GM23248 (cell line): ENCODE results near the gene YDJC. TPM values are rescaled to one million over a fixed set of nuclear protein-coding genes. Genes with fewer than 3 reads are reported as not detected.
A peak's percentile ranks its signal among the peaks of the same experiment; 100 is the strongest.

Source experiments
- DNase-seq: peaks from one replicate; pipeline ENCODE4 v3.0.0-alpha.2; 2015
- H2AFZ ChIP-seq: fragments of 200-600 bp; sonication (generic); 2 replicates; pipeline ENCODE4 v1.6.1; 2016; ENCODE audit warnings: antibody characterized with exemption
- H3F3A ChIP-seq: fragments of 200-600 bp; sonication (generic); 2 replicates; pipeline ENCODE4 v1.6.1; 2016; ENCODE audit warnings: mild to moderate bottlenecking, antibody characterized with exemption, mixed run types; ENCODE audit not compliant: insufficient read depth
- H3K27ac ChIP-seq: fragments of 200-600 bp; sonication (generic); 2 replicates; pipeline ENCODE4 v1.5.1; 2016; ENCODE audit warnings: mild to moderate bottlenecking
- H3K27me3 ChIP-seq: fragments of 200-600 bp; sonication (generic); replicated peaks from 2 replicates; pipeline ENCODE4 v1.6.1; 2016; ENCODE audit warnings: mild to moderate bottlenecking; ENCODE audit not compliant: insufficient read depth
- H3K36me3 ChIP-seq: fragments of 200-600 bp; sonication (generic); 2 replicates; pipeline ENCODE4 v1.6.1; 2016; ENCODE audit warnings: low read depth, mild to moderate bottlenecking
- H3K4me1 ChIP-seq: fragments of 200-600 bp; sonication (generic); 2 replicates; pipeline ENCODE4 v1.6.1; 2016; ENCODE audit warnings: mild to moderate bottlenecking; ENCODE audit not compliant: insufficient read depth
- H3K4me2 ChIP-seq: fragments of 200-600 bp; sonication (generic); one replicate; pipeline ENCODE4 v1.6.1; 2016; ENCODE audit warnings: mild to moderate bottlenecking; ENCODE audit not compliant: unreplicated experiment
- H3K4me3 ChIP-seq: fragments of 200-600 bp; sonication (generic); 2 replicates; pipeline ENCODE4 v1.5.1; 2016; ENCODE audit warnings: mild to moderate bottlenecking
- H3K79me2 ChIP-seq: fragments of 200-600 bp; sonication (generic); 2 replicates; pipeline ENCODE4 v1.6.1; 2016; ENCODE audit warnings: mild to moderate bottlenecking; ENCODE audit not compliant: insufficient read depth
- H3K9ac ChIP-seq: fragments of 200-600 bp; sonication (generic); 2 replicates; pipeline ENCODE4 v1.6.1; 2016; ENCODE audit warnings: mild to moderate bottlenecking
- H3K9me2 ChIP-seq: fragments of 200-600 bp; sonication (generic); 2 replicates; pipeline ENCODE4 v1.6.1; 2016; ENCODE audit warnings: mixed run types, mild to moderate bottlenecking, moderate library complexity; ENCODE audit not compliant: insufficient read depth
- H3K9me3 ChIP-seq: fragments of 200-600 bp; sonication (generic); one replicate; pipeline ENCODE4 v1.6.1; 2017; ENCODE audit warnings: low read depth
- H4K20me1 ChIP-seq: fragments of 200-600 bp; sonication (generic); 2 replicates; pipeline ENCODE4 v1.6.0; 2016; ENCODE audit not compliant: insufficient read depth
- EZH2 ChIP-seq: fragments of 200-600 bp; sonication (generic); IDR thresholded peaks from 2 replicates; pipeline ENCODE4 v1.6.1; 2018; ENCODE audit warnings: antibody characterized with exemption, mild to moderate bottlenecking; ENCODE audit not compliant: insufficient read depth, poor library complexity, severe bottlenecking
- EZH2phosphoT487 ChIP-seq: fragments of 200-600 bp; sonication (generic); IDR thresholded peaks from 2 replicates; pipeline ENCODE4 v1.6.1; 2018; ENCODE audit warnings: antibody characterized with exemption, moderate library complexity, mild to moderate bottlenecking, low read depth; ENCODE audit not compliant: insufficient read depth
- WGBS, 2 experiments: methylation state at CpG; one replicate each; pipeline ENCODE4 v1.1.6; 2015 to 2017; ENCODE audit warnings: low lambda C conversion rate in 2 of 2, low coverage in 1 of 2; ENCODE audit errors: missing lambda C conversion rate in 2 of 2; 5-methylcytosine and 5-hydroxymethylcytosine counted together
- in situ Hi-C: fragments of 300-500 bp; cut with MboI; formaldehyde crosslinking; loops from 2 replicates; pipeline ENCODE4 v1.15.0; 2020
- polyA plus RNA-seq: library from polyadenylated mRNA; unstranded; fragments of >200 nt; fragmentation: Nextera tagmentation; extraction: Ambion mirVana; gene quantifications from 2 replicates; pipeline ENCODE4 v1.2.1, GENCODE V29; 2016
- total RNA-seq: library from RNA; depleted of rRNA; stranded (reverse); fragments of >200 nt; shearing (Covaris generic); gene quantifications from 2 replicates; pipeline ENCODE4 v1.2.3, GENCODE V29; 2014

Gene YDJC
- total and polyA plus RNA-seq, 2 experiments from 2014 or later, result 20.0 to 31.5 TPM

- Histone ChIP-seq H3K4me2 (no peak overlapping the region), H3K9me3 (no peaks in the 10 kb centered on the region), H3K9ac (no peak overlapping the region), H3K79me2 (no peaks in the 10 kb centered on the region), H3K9me2 (no peaks in the 10 kb centered on the region), H3K27ac (no peak overlapping the region), H3K36me3 (no peaks in the 10 kb centered on the region), H3K27me3 (no peaks in the 10 kb centered on the region), H4K20me1 (no peaks in the 10 kb centered on the region), H3F3A (peaks cover 7% of the 10 kb centered on the region; the same call in 1 of the 2 replicates), H2AFZ (no peak overlapping the region), H3K4me1 (no peaks in the 10 kb centered on the region), H3K4me3 (no peak overlapping the region)
- 60 to 64% methylated on average over 7 of the region's 7 CpGs for WGBS, 2 experiments
- TF ChIP-seq EZH2 (no peak), EZH2phosphoT487 (no peak)
- in situ Hi-C loops, result no loop called here
- DNase-seq, result no peak
Measured at GRCh38 chr22:21660904-21661303, 31.1 kb upstream of the YDJC start.

GRCh38 chr22:21659864-21660525, 30.2 kb upstream of the YDJC start:
- no peak overlapping the region for H3K4me2 ChIP-seq
- no peaks in the 10 kb centered on the region for H3K9me3 ChIP-seq
- H3K27me3 ChIP-seq, result no peaks in the 10 kb centered on the region
- H3K9ac ChIP-seq, result no peak overlapping the region
- no peaks in the 10 kb centered on the region for H4K20me1 ChIP-seq
- DNase-seq, result no peak
- no peaks in the 10 kb centered on the region for H3K79me2 ChIP-seq
- H3K27ac ChIP-seq, result no peak overlapping the region
- H2AFZ ChIP-seq, result no peak overlapping the region
- in situ Hi-C loops, result no loop called here
- no peaks in the 10 kb centered on the region for H3K4me1 ChIP-seq
- H3K4me3 ChIP-seq, result no peak overlapping the region
- 62 to 67% methylated on average over 7 of the region's 7 CpGs for WGBS, 2 experiments
- peaks cover 7% of the 10 kb centered on the region; the same call in 1 of the 2 replicates for H3F3A ChIP-seq
- no peaks in the 10 kb centered on the region for H3K36me3 ChIP-seq
- TF ChIP-seq EZH2phosphoT487, result no peak
- TF ChIP-seq EZH2, result no peak
- no peaks in the 10 kb centered on the region for H3K9me2 ChIP-seq

- DNase-seq, result peak; percentile 61
- Histone ChIP-seq H3K9me3 (no peaks in the 10 kb centered on the region), H3F3A (peaks cover 7% of the 10 kb centered on the region; the same call in 1 of the 2 replicates), H2AFZ (peak overlapping the region; percentile 80), H3K36me3 (no peaks in the 10 kb centered on the region), H3K4me1 (no peaks in the 10 kb centered on the region), H3K79me2 (no peaks in the 10 kb centered on the region), H3K27me3 (no peaks in the 10 kb centered on the region), H3K4me2 (peak overlapping the region; percentile 51), H3K9me2 (no peaks in the 10 kb centered on the region), H3K4me3 (peak overlapping the region; percentile 66), H4K20me1 (no peaks in the 10 kb centered on the region), H3K27ac (no peak overlapping the region), H3K9ac (no peak overlapping the region)
- TF ChIP-seq EZH2phosphoT487, result no peak
- 1 to 5% methylated on average over 44 to 54 of the region's 79 CpGs for WGBS, 2 experiments
- in situ Hi-C loops, result no loop called here
Measured at GRCh38 chr22:21657360-21658032, 27.7 kb upstream of the YDJC start.

GRCh38 chr22:21657020-21657359, 27.2 kb upstream of the YDJC start:
- WGBS, 2 experiments, result 24 to 25% methylated on average over 13 to 17 of the region's 17 CpGs
- in situ Hi-C loops, result no loop called here
- no peak overlapping the region for H3K27ac ChIP-seq

More at GRCh38 chr22:21657020-21657359, 27.2 kb upstream of the YDJC start:
- Histone ChIP-seq H2AFZ (peak overlapping the region; percentile 80), H3K4me3 (peak overlapping the region; percentile 66), H3K79me2 (no peaks in the 10 kb centered on the region), H3K4me1 (no peaks in the 10 kb centered on the region), H3K36me3 (no peaks in the 10 kb centered on the region), H3K27me3 (no peaks in the 10 kb centered on the region), H3K9me3 (no peaks in the 10 kb centered on the region), H3F3A (peaks cover 7% of the 10 kb centered on the region; the same call in 1 of the 2 replicates), H4K20me1 (no peaks in the 10 kb centered on the region), H3K4me2 (no peak overlapping the region), H3K9ac (no peak overlapping the region), H3K9me2 (no peaks in the 10 kb centered on the region)
- no peak for TF ChIP-seq EZH2
- TF ChIP-seq EZH2phosphoT487, result no peak
- no peak for DNase-seq
